ENCODE results near the gene CAPS. TPM values are rescaled to one million over a fixed set of nuclear protein-coding genes. Genes with fewer than 3 reads are reported as not detected.

CAPS gene
- total RNA-seq, 1 experiment from 2014 or later, result 2.3 TPM

DNA sequence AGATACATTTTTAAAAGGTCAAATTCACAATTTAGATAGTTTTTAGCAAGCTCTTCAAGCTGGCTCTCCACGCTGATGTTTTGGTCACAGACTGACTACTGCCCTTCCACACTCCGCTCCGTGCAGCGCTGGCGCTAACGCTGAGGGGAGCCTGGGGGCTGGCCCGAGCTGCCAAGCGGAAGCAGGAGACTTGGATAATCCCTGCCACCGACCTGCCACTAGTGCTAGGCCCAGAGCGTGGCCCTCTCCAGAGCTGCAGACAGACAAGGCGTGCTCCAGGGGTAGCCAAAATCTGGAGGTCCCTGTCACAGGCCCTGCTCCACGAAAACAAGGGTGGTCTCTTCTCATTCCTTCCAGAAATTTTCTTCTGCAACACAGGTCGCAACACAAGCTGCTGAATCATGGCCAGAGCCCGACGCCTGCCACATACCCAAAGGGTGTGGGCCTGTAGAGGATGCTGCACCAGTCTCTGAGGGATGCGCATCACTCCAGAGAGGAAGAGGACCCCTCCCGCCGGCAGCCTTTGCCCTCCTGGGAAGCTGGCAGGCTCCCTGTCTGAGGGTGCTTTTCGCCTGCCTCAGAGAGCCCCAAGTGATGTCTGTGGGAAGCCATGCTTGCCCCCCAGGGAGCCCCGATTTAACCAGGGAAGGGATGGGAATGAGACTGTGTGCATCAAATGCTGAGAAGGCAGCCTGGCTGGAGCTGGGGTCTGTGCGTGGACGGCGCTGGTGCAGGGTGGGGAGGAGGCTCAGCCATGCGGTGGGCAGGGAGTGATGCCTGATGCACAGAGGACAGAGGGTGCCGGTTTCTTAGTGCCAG is 21.6 kb downstream of the CAPS start:
- H3K18ac ChIP-seq (ENCODE audit: insufficient read length, low read depth, low read length), result no peak overlapping the region
- H3K56ac ChIP-seq (ENCODE audit: insufficient read length, low read depth, low read length), result no peak overlapping the region
- no peak overlapping the region for H3K27ac ChIP-seq (ENCODE audit: insufficient read length, low read depth, low read length)
- H3K23ac ChIP-seq (ENCODE audit: insufficient read length, low read depth, low read length), result no peak overlapping the region
- Mint-ChIP-seq H3K4me1 (peaks cover 0 to 9% of the 10 kb centered on the region in 2 experiments; a peak in 1 of 4 replicates), H3K27ac (peak overlapping the region; percentile 14 to 49 (median 25); a peak in 2 of 7 replicates), H3K9me3 (no peaks in the 10 kb centered on the region), H3K27me3 (ENCODE audit: low read depth) (no peaks in the 10 kb centered on the region; the same call in 1 of the 2 replicates), H3K36me3 (ENCODE audit: insufficient read depth in 1 of 3, low read depth in 3 of 3) (peaks cover 8 to 64% (median 51%) of the 10 kb centered on the region in 3 experiments; a peak in 6 of 7 replicates), H3K4me3 (no peak overlapping the region)
- DNase-seq, result no peak
- no CpG with 5 or more reads among the region's 25 CpGs for WGBS (ENCODE audit: extremely low coverage, insufficient read length, low lambda C conversion rate)
- TF ChIP-seq, protein P1, sequence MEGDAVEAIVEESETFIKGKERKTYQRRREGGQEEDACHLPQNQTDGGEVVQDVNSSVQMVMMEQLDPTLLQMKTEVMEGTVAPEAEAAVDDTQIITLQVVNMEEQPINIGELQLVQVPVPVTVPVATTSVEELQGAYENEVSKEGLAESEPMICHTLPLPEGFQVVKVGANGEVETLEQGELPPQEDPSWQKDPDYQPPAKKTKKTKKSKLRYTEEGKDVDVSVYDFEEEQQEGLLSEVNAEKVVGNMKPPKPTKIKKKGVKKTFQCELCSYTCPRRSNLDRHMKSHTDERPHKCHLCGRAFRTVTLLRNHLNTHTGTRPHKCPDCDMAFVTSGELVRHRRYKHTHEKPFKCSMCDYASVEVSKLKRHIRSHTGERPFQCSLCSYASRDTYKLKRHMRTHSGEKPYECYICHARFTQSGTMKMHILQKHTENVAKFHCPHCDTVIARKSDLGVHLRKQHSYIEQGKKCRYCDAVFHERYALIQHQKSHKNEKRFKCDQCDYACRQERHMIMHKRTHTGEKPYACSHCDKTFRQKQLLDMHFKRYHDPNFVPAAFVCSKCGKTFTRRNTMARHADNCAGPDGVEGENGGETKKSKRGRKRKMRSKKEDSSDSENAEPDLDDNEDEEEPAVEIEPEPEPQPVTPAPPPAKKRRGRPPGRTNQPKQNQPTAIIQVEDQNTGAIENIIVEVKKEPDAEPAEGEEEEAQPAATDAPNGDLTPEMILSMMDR (conservative IDR thresholded peaks at IDR 0.05), result no peak
- H2BK15ac ChIP-seq (ENCODE audit: low read depth, low read length), result no peak overlapping the region
- H4K20me1 ChIP-seq (ENCODE audit: control insufficient read depth, insufficient read depth, insufficient read length), result no peaks in the 10 kb centered on the region
- H4K8ac ChIP-seq (replicated peaks; ENCODE audit: insufficient read length, low read depth, low read length), result no peak overlapping the region
- no peak overlapping the region for H3K14ac ChIP-seq (ENCODE audit: insufficient read depth, low read length)
- H2BK20ac ChIP-seq (ENCODE audit: low read depth, low read length, poor library complexity, severe bottlenecking), result no peak overlapping the region
- no peak overlapping the region for H2AK5ac ChIP-seq (ENCODE audit: insufficient read length, low read length)
- H4K5ac ChIP-seq (ENCODE audit: insufficient read length, low read depth, low read length), result no peak overlapping the region
- H3K4ac ChIP-seq (ENCODE audit: low read depth, low read length), result no peak overlapping the region
- no peaks in the 10 kb centered on the region for H3K23me2 ChIP-seq (ENCODE audit: insufficient read length, low read depth, low read length, poor library complexity, severe bottlenecking)
- H2BK12ac ChIP-seq (ENCODE audit: insufficient read length, low read depth, low read length), result no peak overlapping the region
- no peaks in the 10 kb centered on the region for H3K27me3 ChIP-seq (ENCODE audit: insufficient read depth, low read length)
- no peak overlapping the region for H3T11ph ChIP-seq (ENCODE audit: low read length)
- no peak overlapping the region for H2AFZ ChIP-seq (ENCODE audit: low read length)
- no peak overlapping the region for H4K91ac ChIP-seq (ENCODE audit: insufficient read length, low read depth, low read length)
- H3K4me2 ChIP-seq (ENCODE audit: insufficient read depth, insufficient read length, low read length), result no peak overlapping the region
- no peaks in the 10 kb centered on the region for H3K79me1 ChIP-seq (ENCODE audit: insufficient read depth, low read depth, low read length, poor library complexity, severe bottlenecking)
- H3K9ac ChIP-seq (ENCODE audit: extremely low read depth, insufficient read length, low read length), result no peak overlapping the region
- H2BK5ac ChIP-seq (ENCODE audit: insufficient read length, low read length), result no peak overlapping the region
- no peaks in the 10 kb centered on the region for H3K4me1 ChIP-seq (ENCODE audit: insufficient read depth, low read length)
- H3K9me3 ChIP-seq (ENCODE audit: control insufficient read depth, low read depth, low read length), result no peaks in the 10 kb centered on the region
- H2BK120ac ChIP-seq (ENCODE audit: low read depth, low read length, poor library complexity, severe bottlenecking), result no peak overlapping the region
- no peaks in the 10 kb centered on the region for H3K79me2 ChIP-seq (ENCODE audit: insufficient read depth, low read length)
